Mesenchymal stem cell (in vitro differentiated cells and primary cell): Measurements from ENCODE around the gene NCEH1.

Experiments
- DNase-seq: peaks from one replicate; pipeline ENCODE4 v3.0.0-alpha.2; 2013
- H2AFZ ChIP-seq: one replicate; pipeline ENCODE4 v1.6.1; 2013; ENCODE audit warnings: low read depth, mild to moderate bottlenecking, control low read depth, inconsistent platforms, low read length, moderate library complexity
- H2AK5ac ChIP-seq: 2 replicates; pipeline ENCODE4 v1.6.1; 2013; ENCODE audit warnings: low read length, moderate library complexity, mild to moderate bottlenecking, inconsistent platforms; ENCODE audit not compliant: severe bottlenecking
- H2BK120ac ChIP-seq: one replicate; pipeline ENCODE4 v1.6.1; 2013; ENCODE audit warnings: low read depth, mild to moderate bottlenecking, inconsistent platforms, low read length, moderate library complexity
- H2BK12ac ChIP-seq, 2 experiments: one replicate each; pipeline ENCODE4 v1.6.1; 2013; ENCODE audit warnings: inconsistent platforms in 2 of 2, low read length in 2 of 2, mild to moderate bottlenecking in 2 of 2, moderate library complexity in 2 of 2, control low read depth in 1 of 2
- H2BK15ac ChIP-seq: one replicate; pipeline ENCODE4 v1.6.1; 2013; ENCODE audit warnings: mild to moderate bottlenecking, low read depth, inconsistent platforms; ENCODE audit not compliant: poor library complexity, severe bottlenecking
- H2BK5ac ChIP-seq: 2 replicates; pipeline ENCODE4 v1.6.1; 2013; ENCODE audit warnings: low read depth, mild to moderate bottlenecking, low read length, control low read depth, inconsistent platforms; ENCODE audit not compliant: poor library complexity, severe bottlenecking
- H3K14ac ChIP-seq, 2 experiments: one replicate each; pipeline ENCODE4 v1.6.1; 2013; ENCODE audit warnings: inconsistent platforms in 2 of 2, low read length in 2 of 2, control low read depth in 1 of 2, mild to moderate bottlenecking in 1 of 2, moderate library complexity in 1 of 2
- H3K18ac ChIP-seq, 2 experiments: one replicate each; pipeline ENCODE4 v1.6.1; 2013; ENCODE audit warnings: inconsistent platforms in 2 of 2, low read length in 2 of 2, control low read depth in 1 of 2, low read depth in 1 of 2, mild to moderate bottlenecking in 1 of 2
- H3K23ac ChIP-seq, 2 experiments: one replicate each; pipeline ENCODE4 v1.6.1; 2013; ENCODE audit warnings: inconsistent platforms in 2 of 2, low read length in 2 of 2, mild to moderate bottlenecking in 2 of 2, moderate library complexity in 2 of 2, control low read depth in 1 of 2
- H3K27ac ChIP-seq: 2 replicates; pipeline ENCODE4 v1.5.1; 2013; ENCODE audit warnings: mild to moderate bottlenecking, moderate library complexity, low read length, control low read depth, inconsistent platforms; ENCODE audit not compliant: poor library complexity, severe bottlenecking
- H3K27me3 ChIP-seq, 2 experiments: 2 replicates each; pipeline versions ENCODE4 v1.6.1 to v1.7.0; 2013; ENCODE audit warnings: low read length in 2 of 2, mild to moderate bottlenecking in 2 of 2, moderate library complexity in 2 of 2, control low read depth in 1 of 2, inconsistent platforms in 1 of 2; ENCODE audit not compliant: control insufficient read depth in 1 of 2, insufficient read depth in 1 of 2
- H3K36me3 ChIP-seq, 2 experiments: 2 replicates each; pipeline versions ENCODE4 v1.6.1 to v1.7.0; 2013; ENCODE audit warnings: low read length in 2 of 2, control low read depth in 1 of 2, inconsistent platforms in 1 of 2, low read depth in 1 of 2, mild to moderate bottlenecking in 1 of 2; ENCODE audit not compliant: insufficient read depth in 2 of 2, control insufficient read depth in 1 of 2
- H3K4ac ChIP-seq, 2 experiments: one replicate each; pipeline ENCODE4 v1.6.1; 2013; ENCODE audit warnings: inconsistent platforms in 2 of 2, low read length in 2 of 2, mild to moderate bottlenecking in 2 of 2, moderate library complexity in 2 of 2, control low read depth in 1 of 2, low read depth in 1 of 2
- H3K4me1 ChIP-seq: 2 replicates; pipeline ENCODE4 v1.6.1; 2013; ENCODE audit warnings: low read depth, low read length, control low read depth; ENCODE audit not compliant: control insufficient read depth, insufficient read depth
- H3K4me2 ChIP-seq: 2 replicates; pipeline ENCODE4 v1.6.1; 2013; ENCODE audit warnings: low read length, mild to moderate bottlenecking, inconsistent platforms; ENCODE audit not compliant: poor library complexity, severe bottlenecking
- H3K4me3 ChIP-seq, 2 experiments: 2 replicates each; pipeline versions ENCODE4 v1.5.1 to v1.7.0; 2013; ENCODE audit warnings: low read length in 2 of 2, mild to moderate bottlenecking in 2 of 2, control low read depth in 1 of 2, low read depth in 1 of 2; ENCODE audit not compliant: insufficient read depth in 1 of 2
- H3K79me1 ChIP-seq: replicated peaks from 2 replicates; pipeline ENCODE4 v1.6.1; 2013; ENCODE audit warnings: mild to moderate bottlenecking, control low read depth, low read length, inconsistent platforms; ENCODE audit not compliant: poor library complexity, severe bottlenecking
- H3K9ac ChIP-seq: 2 replicates; pipeline ENCODE4 v1.7.0; 2013; ENCODE audit warnings: mild to moderate bottlenecking, low read length, moderate library complexity
- H3K9me3 ChIP-seq: 2 replicates; pipeline ENCODE4 v1.7.0; 2013; ENCODE audit warnings: mild to moderate bottlenecking, low read length; ENCODE audit not compliant: control insufficient read depth
- H4K8ac ChIP-seq: one replicate; pipeline ENCODE4 v1.6.1; 2013; ENCODE audit warnings: inconsistent platforms, mild to moderate bottlenecking, low read length, moderate library complexity
- H4K91ac ChIP-seq: one replicate; pipeline ENCODE4 v1.6.1; 2013; ENCODE audit warnings: mild to moderate bottlenecking, low read length, inconsistent platforms
- WGBS: methylation state at CpG from one replicate; pipeline ENCODE4 v1.1.7; 2013; ENCODE audit warnings: mixed read lengths; 5-methylcytosine and 5-hydroxymethylcytosine counted together

NCEH1 gene

GRCh38 chr3:172700936-172701455 lies 9.9 kb downstream of the NCEH1 start:
- Histone ChIP-seq H3K18ac (no peak overlapping the region), H4K91ac (no peak overlapping the region), H3K4me3 (no peak overlapping the region), H3K4me1 (no peaks in the 10 kb centered on the region), H2BK12ac (no peak overlapping the region), H3K4me2 (no peak overlapping the region), H2BK5ac (no peak overlapping the region), H2AK5ac (no peak overlapping the region), H2BK15ac (no peak overlapping the region), H4K8ac (no peak overlapping the region), H2AFZ (no peak overlapping the region), H3K79me1 (peaks cover 30% of the 10 kb centered on the region), H3K27ac (no peak overlapping the region), H3K9ac (no peak overlapping the region), H2BK120ac (peak overlapping the region; percentile 34), H3K4ac (no peak overlapping the region), H3K27me3 (no peaks in the 10 kb centered on the region), H3K9me3 (no peaks in the 10 kb centered on the region), H3K36me3 (peaks cover 0 to 4% of the 10 kb centered on the region in 2 experiments), H3K23ac (no peak overlapping the region), H3K14ac (no peak overlapping the region)
- DNase-seq: no peak
- 97% methylated on average over 1 of the region's 1 CpG for WGBS

DNA sequence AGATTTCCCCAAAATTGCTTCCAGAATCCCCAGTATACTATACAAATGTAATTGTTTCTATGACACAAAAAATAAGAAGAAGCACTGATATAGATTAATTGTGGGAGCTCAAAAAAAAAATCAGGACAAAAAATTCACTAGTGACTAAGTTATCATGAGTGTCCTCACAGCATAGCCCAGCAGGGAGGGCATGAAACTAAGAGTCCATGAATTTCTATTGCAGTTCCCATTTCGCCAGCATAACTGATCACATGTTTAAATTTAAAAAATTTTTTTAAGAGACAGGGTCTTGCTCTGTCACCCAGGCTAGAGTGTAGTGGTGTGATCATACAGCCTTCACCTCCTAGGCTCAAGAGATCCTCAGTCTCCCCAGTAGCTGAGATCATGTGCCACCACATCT lies 10.6 kb downstream of the NCEH1 start:
- DNase-seq: no peak
- no peaks in the 10 kb centered on the region for H3K4me1 ChIP-seq
- WGBS: no CpG with 5 or more reads among the region's 1 CpG
- H3K36me3 ChIP-seq: peaks cover 0 to 4% of the 10 kb centered on the region in 2 experiments
- peak overlapping the region in 1 of 2 experiments; percentile 57 for H2BK12ac ChIP-seq
- H2BK120ac ChIP-seq: no peak overlapping the region
- no peak overlapping the region for H3K27ac ChIP-seq
- no peak overlapping the region for H3K9ac ChIP-seq
- no peak overlapping the region for H2AFZ ChIP-seq
- H3K9me3 ChIP-seq: no peaks in the 10 kb centered on the region
- no peak overlapping the region for H3K14ac ChIP-seq
- H3K18ac ChIP-seq: no peak overlapping the region
- H4K91ac ChIP-seq: no peak overlapping the region
- H3K4me2 ChIP-seq: no peak overlapping the region
- no peak overlapping the region for H3K23ac ChIP-seq
- H4K8ac ChIP-seq: no peak overlapping the region
- H3K79me1 ChIP-seq: peaks cover 27% of the 10 kb centered on the region
- H2BK15ac ChIP-seq: no peak overlapping the region
- no peaks in the 10 kb centered on the region for H3K27me3 ChIP-seq
- H2AK5ac ChIP-seq: no peak overlapping the region
- H3K4ac ChIP-seq: no peak overlapping the region
- no peak overlapping the region for H3K4me3 ChIP-seq
- H2BK5ac ChIP-seq: no peak overlapping the region

- peaks cover 29% of the 10 kb centered on the region for H3K79me1 ChIP-seq
- no peaks in the 10 kb centered on the region for H3K27me3 ChIP-seq
- no peak overlapping the region for H3K9ac ChIP-seq
- H2AFZ ChIP-seq: no peak overlapping the region
- no peak overlapping the region for H3K27ac ChIP-seq
- peak overlapping the region in 1 of 2 experiments; percentile 0 for H2BK12ac ChIP-seq
- no peaks in the 10 kb centered on the region for H3K4me1 ChIP-seq
- WGBS: 96% methylated on average over 7 of the region's 7 CpGs
- no peak overlapping the region for H3K14ac ChIP-seq
- H3K4me3 ChIP-seq: no peak overlapping the region
- no peak overlapping the region for H3K4ac ChIP-seq
- H3K4me2 ChIP-seq: no peak overlapping the region
- H2BK120ac ChIP-seq: no peak overlapping the region
- no peak overlapping the region for H2BK5ac ChIP-seq
- peaks cover 0 to 4% of the 10 kb centered on the region in 2 experiments for H3K36me3 ChIP-seq
- H2BK15ac ChIP-seq: no peak overlapping the region
- no peak overlapping the region for H2AK5ac ChIP-seq
- H3K9me3 ChIP-seq: no peaks in the 10 kb centered on the region
- DNase-seq: no peak
- no peak overlapping the region for H3K18ac ChIP-seq
- H4K91ac ChIP-seq: peak overlapping the region; percentile 6
- H4K8ac ChIP-seq: no peak overlapping the region
- no peak overlapping the region for H3K23ac ChIP-seq
Measured at GRCh38 chr3:172699031-172699430, 11.8 kb downstream of the NCEH1 start.

DNA sequence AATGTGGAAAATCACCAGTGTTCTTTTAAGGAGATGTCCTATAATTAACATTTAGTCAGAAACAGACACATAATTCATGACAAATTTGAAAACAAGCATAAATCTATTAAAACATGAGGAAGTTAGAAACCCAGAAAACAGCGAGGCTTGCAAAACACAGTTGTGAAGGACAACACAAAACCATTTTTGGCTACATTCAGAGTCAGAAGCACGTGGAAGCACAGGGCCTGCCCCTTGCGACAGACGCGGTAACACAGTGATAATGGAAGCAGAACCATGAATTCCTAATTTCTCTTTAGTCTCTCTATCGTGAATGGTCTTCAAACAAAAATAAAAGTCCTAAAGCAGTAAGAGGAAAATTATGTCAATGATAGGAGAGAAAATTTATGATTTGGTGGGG lies 12.2 kb downstream of the NCEH1 start:
- WGBS: 85% methylated on average over 5 of the region's 6 CpGs
- H3K4me3 ChIP-seq: no peak overlapping the region
- no peak overlapping the region for H2BK15ac ChIP-seq
- H3K18ac ChIP-seq: no peak overlapping the region
- no peaks in the 10 kb centered on the region for H3K4me1 ChIP-seq
- H2AFZ ChIP-seq: no peak overlapping the region
- no peaks in the 10 kb centered on the region for H3K9me3 ChIP-seq
- peaks cover 0 to 4% of the 10 kb centered on the region in 2 experiments for H3K36me3 ChIP-seq
- H2BK120ac ChIP-seq: no peak overlapping the region
- no peak overlapping the region for H3K27ac ChIP-seq
- no peak overlapping the region for H3K9ac ChIP-seq
- no peak overlapping the region for H2BK12ac ChIP-seq
- H3K23ac ChIP-seq: no peak overlapping the region
- no peak overlapping the region for H2BK5ac ChIP-seq
- no peak overlapping the region for H4K91ac ChIP-seq
- no peak for DNase-seq
- no peak overlapping the region for H3K4me2 ChIP-seq
- no peak overlapping the region for H2AK5ac ChIP-seq
- peaks cover 29% of the 10 kb centered on the region for H3K79me1 ChIP-seq
- no peaks in the 10 kb centered on the region for H3K27me3 ChIP-seq
- H4K8ac ChIP-seq: no peak overlapping the region
- H3K14ac ChIP-seq: no peak overlapping the region
- H3K4ac ChIP-seq: no peak overlapping the region
